Activated T-cell treated with anti-CD3 and anti-CD28 coated beads, Interleukin-2, amount 50 U/mL, for 1 hour (primary cell): ENCODE data around the gene TLR6.

ENCODE experiments used
- DNase-seq: peaks from one replicate; pipeline ENCODE4 v3.0.0-alpha.2; 2020

Gene TLR6

GRCh38 chr4:38868059-38868960 is 11.7 kb upstream of the TLR6 start:
- no peak for DNase-seq

- peak; percentile 30 for DNase-seq
Observed at GRCh38 chr4:38867478-38868058, 11.0 kb upstream of the TLR6 start, which contains the start of gene FAM114A1. Gene FAM114A1 (plus strand): TSS chr4:38867806. CDS start chr4:38878079, 10,273 bp downstream.

GRCh38 chr4:38866973-38867477 is 10.4 kb upstream of the TLR6 start:
- DNase-seq = no peak

GRCh38 chr4:38865445-38865844 is 8.8 kb upstream of the TLR6 start:
- no peak for DNase-seq

DNA sequence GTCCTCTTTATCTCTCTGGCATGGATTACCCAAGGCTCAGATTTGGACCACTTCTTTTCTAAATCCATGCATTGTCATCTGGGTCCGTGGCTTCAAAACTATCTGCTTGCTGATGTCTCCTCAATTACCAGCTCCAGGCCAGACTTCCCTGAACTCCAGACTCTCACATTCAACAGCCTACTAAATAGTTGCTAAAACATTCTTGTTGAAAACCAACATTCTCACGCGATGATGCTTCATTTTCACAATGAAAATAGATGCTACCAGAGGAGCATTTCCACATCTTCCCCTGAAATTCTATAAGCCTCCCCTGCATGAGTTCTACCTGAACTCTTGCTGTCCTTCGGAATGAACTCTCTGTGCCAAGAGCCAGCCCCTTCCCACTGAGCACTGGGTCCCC is 5.2 kb upstream of the TLR6 start:
- DNase-seq = no peak

DNA sequence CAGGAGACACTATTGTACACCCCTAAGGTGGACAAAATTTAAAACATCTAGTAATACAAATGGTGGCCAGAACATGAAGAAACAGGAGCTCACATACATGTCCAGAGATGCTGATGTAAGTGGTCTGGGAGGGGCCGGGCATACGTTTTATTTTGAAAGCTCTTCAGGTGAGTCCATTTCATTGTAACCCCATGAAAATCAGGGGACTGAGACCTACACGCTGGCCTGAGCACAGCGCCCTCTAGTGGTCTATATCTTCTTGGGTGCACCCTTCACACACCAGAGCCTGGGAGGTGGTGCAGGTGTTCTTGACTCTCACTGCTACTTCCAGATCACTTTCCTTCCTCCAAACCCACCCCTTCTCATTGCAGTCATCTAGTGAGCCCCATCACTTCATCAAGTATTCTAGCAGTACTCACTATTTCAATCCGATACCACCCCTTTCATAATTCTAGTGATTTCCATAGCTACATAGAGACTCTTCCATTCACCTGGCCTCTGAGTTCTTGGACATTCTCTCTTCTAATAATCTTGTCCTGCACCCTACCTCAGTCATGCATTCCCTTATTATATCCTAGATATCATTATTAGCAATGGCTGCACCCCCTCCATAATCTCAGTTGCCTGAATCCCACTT is 4.3 kb upstream of the TLR6 start:
- peak; percentile 44 for DNase-seq

DNA sequence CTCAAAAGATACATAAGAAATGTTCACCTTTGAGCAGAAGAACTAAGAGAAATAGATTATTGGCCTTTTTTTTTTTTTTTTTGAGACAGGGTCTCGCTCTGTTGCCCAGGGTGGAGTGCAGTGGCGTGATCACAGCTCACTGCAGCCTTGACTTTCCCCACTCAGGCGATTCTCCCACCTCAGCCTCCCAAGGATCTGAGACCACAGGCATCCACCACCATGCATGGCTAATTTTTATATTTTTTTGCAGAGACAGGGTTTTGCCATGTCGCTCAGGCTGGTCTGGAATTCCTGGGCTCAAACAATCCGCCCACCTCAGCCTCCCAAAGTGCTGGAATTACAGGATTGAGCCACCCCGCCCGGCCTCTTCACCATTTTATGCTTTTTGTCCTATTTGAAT is 2.9 kb upstream of the TLR6 start:
- no peak for DNase-seq

GRCh38 chr4:38858097-38858420 is 1.4 kb upstream of the TLR6 start:
- no peak for DNase-seq

DNA sequence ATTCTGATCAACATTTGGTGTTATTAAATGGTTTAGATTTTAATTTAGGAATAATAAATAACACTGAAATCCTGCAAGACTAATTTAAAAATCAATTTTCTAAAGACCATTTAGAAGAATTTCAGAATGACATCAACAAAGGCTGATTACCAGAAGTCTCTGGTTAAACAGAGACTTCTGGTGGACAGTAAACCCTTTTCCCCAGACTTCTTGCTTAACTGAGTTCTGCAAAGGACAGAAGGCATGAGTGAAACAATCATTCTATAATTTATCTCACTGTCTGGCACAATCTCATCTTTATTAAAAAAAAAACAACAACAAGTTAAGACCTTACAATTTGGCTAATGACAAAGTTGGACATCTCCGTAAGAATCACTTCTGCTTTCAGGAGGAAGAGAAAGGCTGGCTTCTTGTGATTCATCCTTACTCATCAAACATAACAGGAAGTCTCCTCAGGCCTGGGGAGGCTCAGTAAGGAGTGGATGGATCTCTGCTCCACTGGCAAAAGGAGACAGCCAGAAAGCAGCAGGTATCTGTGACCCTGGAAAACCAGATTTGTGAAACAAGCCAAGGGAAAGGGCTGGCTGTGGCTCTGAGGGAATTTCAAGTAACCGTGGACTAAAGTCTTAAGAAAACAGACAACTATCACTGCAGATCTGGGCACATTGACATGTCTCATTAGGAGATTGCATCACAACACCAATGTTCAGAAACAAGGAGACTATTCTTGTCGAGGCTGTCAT is 908 bp upstream of the TLR6 start:
- DNase-seq = no peak

- DNase-seq = no peak
Observed at GRCh38 chr4:38856046-38856445, 571 bp downstream of the TLR6 start.

GRCh38 chr4:38855466-38855865 is 1.2 kb downstream of the TLR6 start:
- no peak for DNase-seq

- no peak for DNase-seq
Observed at GRCh38 chr4:38846015-38846414, 10.6 kb downstream of the TLR6 start.

DNA sequence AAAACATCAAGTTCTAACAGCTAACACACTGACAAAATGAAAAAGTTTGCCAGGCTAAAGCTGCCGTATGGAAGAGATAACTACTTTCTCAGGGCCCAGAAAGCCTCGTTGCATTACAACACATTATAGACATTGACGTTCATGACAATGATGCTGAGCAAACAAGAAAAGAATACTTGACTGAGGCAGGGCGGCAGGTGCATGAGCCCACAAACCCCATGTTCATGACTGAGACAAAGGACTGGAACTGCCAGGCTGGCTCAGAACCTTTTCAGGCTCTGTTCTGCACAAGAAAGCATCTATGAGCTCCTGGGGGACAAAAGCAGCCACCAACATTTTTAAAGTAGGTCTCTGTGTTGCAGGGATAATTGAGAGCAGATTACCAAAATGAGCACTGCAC is 13.6 kb downstream of the TLR6 start:
- DNase-seq = no peak

DNA sequence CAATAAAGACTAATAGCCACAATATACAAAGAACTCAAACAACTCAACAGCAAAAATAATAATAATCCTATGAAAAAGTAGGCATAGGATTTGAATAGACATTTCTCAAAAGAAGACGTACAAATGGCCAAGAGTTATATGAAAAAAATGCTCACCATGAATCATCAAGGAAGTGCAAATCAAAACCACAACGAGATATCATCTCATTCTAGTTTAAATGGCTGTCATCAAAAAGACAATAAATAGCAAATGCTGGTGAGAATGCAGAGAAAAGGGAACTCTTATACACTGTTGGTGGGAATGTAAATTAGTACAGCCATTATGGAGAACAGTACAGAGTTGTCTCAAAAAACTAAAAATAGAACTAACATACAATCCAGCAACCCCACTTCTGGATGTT is 18.8 kb downstream of the TLR6 start:
- DNase-seq = no peak

DNA sequence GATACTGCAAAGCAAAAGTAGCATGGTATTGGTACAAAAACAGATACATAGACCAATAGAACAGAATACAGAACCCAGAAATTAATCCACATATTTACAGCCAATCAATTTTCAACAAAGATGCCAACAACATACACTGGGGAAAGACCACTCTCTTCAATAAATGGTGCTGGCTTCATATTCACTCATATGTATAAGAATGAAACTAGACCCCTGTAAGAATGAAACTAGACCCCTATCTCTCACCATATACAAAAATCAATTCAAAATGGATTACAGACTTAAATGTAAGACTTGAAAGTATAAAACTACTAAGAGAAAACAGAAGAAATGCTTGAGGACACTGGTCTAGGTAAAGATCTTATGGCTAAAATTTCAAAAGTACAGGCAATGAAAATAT is 19.3 kb downstream of the TLR6 start:
- no peak for DNase-seq

DNA sequence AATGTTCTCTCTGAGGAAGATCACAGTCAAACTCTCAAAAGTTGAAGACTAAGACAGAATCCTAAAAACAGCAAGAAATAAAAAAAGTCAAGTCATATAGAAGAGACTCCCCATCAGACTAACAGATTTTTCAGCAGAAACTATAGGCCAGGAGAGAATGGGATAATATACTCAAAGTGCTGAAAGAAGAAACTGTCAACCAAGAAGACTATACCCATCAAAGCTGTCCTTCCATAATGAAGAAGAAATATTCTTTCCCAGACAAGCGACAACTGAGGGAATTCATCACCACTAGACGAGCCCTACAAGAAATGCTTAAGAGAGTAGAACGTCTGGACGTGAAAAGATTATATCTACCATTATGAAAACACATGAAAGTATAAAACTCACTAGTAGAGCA is 22.0 kb downstream of the TLR6 start:
- DNase-seq = no peak

DNA sequence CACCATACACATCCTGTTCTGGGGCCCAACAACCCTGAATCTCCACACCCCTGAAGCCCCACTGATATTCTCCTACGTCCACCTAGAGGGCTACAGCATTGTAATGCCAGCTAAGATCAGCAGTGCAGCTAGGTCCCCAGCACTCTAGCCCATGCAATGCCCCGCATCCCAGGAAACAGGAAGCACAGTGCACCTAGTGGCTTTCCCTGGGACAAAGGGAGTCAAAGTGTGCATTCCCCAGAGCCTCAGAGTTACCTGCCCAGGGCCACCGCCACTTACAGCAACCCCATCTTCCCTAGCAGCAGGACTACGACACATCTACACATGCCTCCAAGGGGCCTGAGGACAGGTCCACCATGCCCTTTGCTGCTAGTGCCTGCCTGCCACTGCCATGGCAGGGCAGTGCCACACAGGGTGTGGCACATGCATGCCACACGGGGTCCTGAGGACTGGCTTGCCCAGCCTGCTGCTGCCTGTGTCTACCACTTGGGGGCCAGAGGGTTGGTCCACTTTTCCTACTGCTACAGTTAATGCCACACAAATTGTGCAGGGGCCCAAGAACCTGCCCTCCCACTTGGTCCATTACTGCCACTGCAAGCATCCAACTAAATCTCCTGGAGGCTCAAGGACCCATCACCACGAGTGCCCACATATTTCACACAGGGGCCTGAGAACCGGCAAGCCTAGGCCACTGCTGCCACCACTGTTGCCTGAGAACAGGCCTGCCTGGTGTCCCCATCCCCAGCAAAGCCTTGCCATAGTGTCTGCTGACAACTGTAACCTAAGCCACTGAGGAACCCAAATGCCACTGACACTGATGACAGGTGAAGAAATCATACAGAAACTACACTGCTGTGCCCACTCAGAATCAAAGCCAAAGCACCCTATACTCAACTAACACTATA is 23.7 kb downstream of the TLR6 start:
- DNase-seq = no peak

DNA sequence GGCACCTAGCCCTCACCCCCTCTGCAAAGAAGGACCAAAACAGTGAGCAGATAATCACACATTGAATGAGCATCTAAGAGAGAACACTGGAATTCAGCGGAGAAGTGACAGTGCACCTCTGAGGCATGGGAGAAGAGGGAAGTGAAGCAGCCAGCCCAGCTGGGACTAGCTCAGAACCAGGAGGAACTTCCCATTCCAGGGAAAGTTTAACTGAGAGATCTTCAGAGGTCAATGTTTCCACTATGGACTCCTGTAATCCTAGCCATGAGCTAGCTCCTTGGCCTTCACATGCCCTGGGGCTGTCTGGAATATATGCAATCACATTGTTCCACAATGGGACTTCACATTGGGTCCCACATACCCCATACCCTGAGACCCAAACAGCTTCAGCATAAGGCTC is 24.4 kb downstream of the TLR6 start:
- DNase-seq = no peak

GRCh38 chr4:38831653-38832052 is 25.0 kb downstream of the TLR6 start:
- no peak for DNase-seq

DNA sequence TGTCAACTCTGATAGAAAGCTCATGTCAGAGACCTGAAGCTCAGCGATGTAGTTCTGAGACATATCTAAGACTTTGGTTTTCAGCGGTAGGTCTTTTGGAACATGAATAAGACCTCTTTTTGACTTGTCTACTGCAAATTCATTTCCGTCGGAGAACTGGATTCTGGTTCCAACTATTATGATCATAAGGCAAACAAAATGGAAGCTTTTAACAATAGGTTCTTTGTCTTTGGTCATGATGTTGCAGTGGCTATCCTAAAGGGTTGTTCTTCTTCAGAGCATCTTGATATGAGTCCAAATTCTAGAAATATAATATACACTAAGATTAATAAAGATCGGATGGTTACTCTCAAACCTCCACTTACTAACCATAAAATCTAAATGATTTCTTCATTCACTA is 27.4 kb downstream of the TLR6 start:
- no peak for DNase-seq

GRCh38 chr4:38823766-38824165 is 32.9 kb downstream of the TLR6 start:
- DNase-seq = no peak

DNA sequence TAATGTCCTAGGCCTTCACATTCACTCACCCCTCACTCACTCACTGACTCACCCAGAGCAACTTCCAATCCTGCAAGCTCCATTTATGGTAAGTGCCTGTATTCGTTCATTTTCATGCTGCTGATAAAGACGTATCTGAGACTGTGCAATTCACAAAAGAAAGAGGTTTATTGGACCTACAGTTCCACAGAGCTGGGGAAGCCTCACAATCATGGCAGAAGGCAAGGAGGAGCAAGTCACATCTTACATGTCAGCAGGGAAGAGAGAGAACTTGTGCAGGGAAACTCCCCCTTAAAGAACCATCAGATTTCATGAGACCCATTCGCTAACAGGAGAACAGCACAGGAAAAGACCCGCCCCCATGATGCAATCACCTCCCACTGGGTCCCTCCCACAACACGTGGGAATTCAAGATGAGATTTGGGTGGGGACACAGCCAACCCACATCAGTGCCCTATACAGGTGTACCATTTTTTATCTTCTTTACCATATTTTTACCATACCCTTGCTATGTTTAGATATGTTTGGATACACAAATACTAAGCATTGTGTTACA is 33.8 kb downstream of the TLR6 start:
- DNase-seq = no peak
